ENCODE measurements around the gene CFAP299. TPM values are rescaled to one million over a fixed set of nuclear protein-coding genes. Genes with fewer than 3 reads are reported as not detected.
"Not testable (repeated sequence)": the region's sequence is repeated elsewhere in the genome, so short reads cannot be mapped to it uniquely, and the experiment has no call there.

The CFAP299 gene
- polyA plus RNA-seq, 1 experiment, result 3.3 TPM

DNA sequence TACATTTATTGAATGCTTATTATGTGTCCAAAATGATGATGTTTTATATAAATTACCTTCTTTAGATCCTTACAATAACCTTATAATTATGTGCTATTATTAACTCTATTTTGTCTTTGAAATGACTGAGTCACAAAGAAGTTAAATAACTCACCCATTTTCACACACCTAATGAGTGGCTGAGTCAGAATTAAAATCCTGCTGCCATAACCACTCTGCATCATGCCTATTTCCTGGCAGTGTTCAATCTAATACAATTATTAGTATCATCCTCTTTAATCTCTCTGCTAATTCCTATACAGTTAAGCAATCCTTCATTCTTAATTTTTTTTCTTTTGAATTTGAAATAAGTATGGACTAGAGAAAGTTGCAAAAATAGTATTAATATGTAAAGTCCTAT lies 342.9 kb downstream of the CFAP299 start:
- TF ChIP-seq, protein P1, sequence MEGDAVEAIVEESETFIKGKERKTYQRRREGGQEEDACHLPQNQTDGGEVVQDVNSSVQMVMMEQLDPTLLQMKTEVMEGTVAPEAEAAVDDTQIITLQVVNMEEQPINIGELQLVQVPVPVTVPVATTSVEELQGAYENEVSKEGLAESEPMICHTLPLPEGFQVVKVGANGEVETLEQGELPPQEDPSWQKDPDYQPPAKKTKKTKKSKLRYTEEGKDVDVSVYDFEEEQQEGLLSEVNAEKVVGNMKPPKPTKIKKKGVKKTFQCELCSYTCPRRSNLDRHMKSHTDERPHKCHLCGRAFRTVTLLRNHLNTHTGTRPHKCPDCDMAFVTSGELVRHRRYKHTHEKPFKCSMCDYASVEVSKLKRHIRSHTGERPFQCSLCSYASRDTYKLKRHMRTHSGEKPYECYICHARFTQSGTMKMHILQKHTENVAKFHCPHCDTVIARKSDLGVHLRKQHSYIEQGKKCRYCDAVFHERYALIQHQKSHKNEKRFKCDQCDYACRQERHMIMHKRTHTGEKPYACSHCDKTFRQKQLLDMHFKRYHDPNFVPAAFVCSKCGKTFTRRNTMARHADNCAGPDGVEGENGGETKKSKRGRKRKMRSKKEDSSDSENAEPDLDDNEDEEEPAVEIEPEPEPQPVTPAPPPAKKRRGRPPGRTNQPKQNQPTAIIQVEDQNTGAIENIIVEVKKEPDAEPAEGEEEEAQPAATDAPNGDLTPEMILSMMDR (IDR thresholded peaks at IDR 0.05; ENCODE audit: insufficient read depth, low read depth, low read length), result no peak
- Histone ChIP-seq H3K4me3 (ENCODE audit: low read depth, low read length) (no peak overlapping the region), H3K36me3 (ENCODE audit: control insufficient read depth, insufficient read depth, low read length) (no peaks in the 10 kb centered on the region), H3K27me3 (ENCODE audit: control insufficient read depth, insufficient read depth, low read length) (no peaks in the 10 kb centered on the region)
- ChIA-PET CTCF (no interaction called here), POLR2A (no interaction called here)
- DNase-seq (ENCODE audit: low read depth), result no peak

DNA sequence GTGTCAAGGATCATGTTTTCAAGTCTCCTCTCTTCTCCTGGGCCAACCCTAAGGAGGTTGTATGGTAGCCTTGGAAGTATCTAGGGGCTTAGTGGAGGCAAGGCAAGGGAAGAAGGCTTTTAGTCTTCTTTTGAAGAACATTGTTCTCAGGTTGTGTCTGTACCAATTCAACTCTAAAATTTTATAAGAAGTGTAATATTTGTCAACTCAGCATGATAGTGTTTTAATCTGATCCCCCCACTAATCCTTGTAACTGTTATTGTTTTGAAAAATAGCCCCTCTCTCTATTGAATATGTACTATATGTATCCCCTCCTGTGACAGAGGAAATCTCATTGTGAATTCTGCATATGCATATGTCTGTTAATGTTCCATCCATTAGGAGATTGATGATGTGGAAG lies 345.4 kb downstream of the CFAP299 start:
- Histone ChIP-seq H3K4me3 (ENCODE audit: low read depth, low read length) (no peak overlapping the region), H3K36me3 (ENCODE audit: control insufficient read depth, insufficient read depth, low read length) (no peaks in the 10 kb centered on the region), H3K27me3 (ENCODE audit: control insufficient read depth, insufficient read depth, low read length) (no peaks in the 10 kb centered on the region)
- no peak for DNase-seq (ENCODE audit: low read depth)
- ChIA-PET CTCF (interaction anchor here (0.6 kb wide), 1 partner anchor 25 kb away, joined by 3 read pairs; no protein-coding TSS in a partner anchor), POLR2A (no interaction called here)
- TF ChIP-seq, protein P1 (IDR thresholded peaks at IDR 0.05; ENCODE audit: insufficient read depth, low read depth, low read length), result no peak

DNA sequence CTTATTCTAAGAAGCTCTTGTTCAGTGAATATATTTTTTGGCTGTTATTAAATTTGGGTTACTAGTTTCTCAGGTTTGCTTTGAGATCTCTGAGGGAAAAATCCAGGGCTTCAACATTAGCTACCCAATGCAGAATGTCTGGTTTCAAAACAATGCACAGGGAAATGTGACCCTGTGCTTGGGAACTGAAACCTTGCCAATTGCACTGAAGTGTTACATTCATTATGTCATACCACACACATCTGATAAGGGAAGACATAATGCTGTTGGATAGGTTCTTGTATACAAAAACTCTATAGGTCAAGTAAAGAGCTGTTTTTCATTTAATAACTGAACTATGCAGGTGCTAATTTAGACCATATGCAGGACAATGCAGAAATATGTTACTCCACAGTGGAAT lies 349.7 kb downstream of the CFAP299 start:
- Histone ChIP-seq H3K4me3 (ENCODE audit: low read depth, low read length) (no peak overlapping the region), H3K36me3 (ENCODE audit: control insufficient read depth, insufficient read depth, low read length) (no peaks in the 10 kb centered on the region), H3K27me3 (ENCODE audit: control insufficient read depth, insufficient read depth, low read length) (no peaks in the 10 kb centered on the region)
- CTCF ChIA-PET, result no interaction called here
- POLR2A ChIA-PET, result no interaction called here
- no peak for DNase-seq (ENCODE audit: low read depth)
- TF ChIP-seq, protein P1 (IDR thresholded peaks at IDR 0.05; ENCODE audit: insufficient read depth, low read depth, low read length), result no peak

DNA sequence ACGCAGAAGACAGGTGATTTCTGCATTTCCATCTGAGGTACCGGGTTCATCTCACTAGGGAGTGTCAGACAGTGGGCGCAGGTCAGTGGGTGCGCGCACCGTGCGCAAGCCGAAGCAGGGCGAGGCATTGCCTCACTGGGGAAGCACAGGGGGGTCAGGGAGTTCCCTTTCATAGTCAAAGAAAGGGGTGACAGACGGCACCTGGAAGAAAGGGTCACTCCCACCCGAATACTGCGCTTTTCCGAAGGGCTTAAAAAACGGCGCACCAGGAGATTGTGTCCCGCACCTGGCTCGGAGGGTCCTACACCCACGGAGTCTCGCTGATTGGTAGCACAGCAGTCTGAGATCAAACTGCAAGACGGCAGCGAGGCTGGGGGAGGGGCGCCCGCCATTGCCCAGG lies 352.2 kb downstream of the CFAP299 start:
- DNase-seq (ENCODE audit: low read depth); POLR2A ChIA-PET; CTCF ChIA-PET; H3K4me3 ChIP-seq (ENCODE audit: low read depth, low read length); H3K36me3 ChIP-seq (ENCODE audit: control insufficient read depth, insufficient read depth, low read length); H3K27me3 ChIP-seq (ENCODE audit: control insufficient read depth, insufficient read depth, low read length): not testable (repeated sequence)

DNA sequence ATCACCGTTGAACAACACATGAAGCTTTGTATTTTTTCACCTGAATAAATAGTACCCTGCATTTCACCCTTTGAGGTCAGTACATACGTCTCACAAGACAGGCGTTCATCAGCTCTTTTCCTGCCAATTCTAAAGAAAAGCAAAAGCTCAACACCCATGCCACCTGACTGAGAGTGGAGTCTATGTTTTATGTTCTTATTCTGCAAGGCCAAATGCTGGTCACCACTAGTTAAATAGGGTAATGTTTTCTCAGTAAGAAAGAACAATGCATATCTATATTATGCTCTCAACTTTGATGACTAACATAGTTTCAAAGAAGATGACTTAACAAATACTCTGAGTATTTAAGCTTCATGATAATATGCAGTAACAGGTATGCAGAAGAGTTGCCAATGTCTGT lies 358.6 kb downstream of the CFAP299 start:
- Histone ChIP-seq H3K27me3 (ENCODE audit: control insufficient read depth, insufficient read depth, low read length) (no peaks in the 10 kb centered on the region), H3K36me3 (ENCODE audit: control insufficient read depth, insufficient read depth, low read length) (no peaks in the 10 kb centered on the region), H3K4me3 (ENCODE audit: low read depth, low read length) (no peak overlapping the region)
- DNase-seq (ENCODE audit: low read depth), result no peak
- POLR2A ChIA-PET, result no interaction called here
- TF ChIP-seq, protein P1 (IDR thresholded peaks at IDR 0.05; ENCODE audit: insufficient read depth, low read depth, low read length), result no peak
- CTCF ChIA-PET, result interaction anchor here (0.9 kb wide), 1 partner anchor 130 kb away, joined by 3 read pairs; no protein-coding TSS in a partner anchor

DNA sequence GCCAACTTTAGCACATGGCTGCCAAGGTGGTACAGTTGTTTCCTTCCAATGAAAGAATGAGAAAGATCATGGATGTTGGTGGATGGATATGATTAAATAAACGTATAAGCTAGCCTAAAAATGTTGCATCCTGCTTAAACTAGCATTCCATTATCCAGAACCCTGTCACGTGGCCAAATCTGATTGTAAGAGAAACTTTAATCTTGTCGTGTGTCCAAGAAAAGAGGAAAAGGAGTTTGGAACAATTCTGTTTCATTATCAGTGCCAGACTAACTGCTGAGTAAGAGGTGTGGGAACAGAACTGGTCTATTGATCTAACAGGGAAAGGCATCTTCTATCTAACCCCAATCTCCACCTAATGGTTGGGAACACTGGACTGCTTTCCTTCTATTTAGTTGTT lies 369.8 kb downstream of the CFAP299 start:
- TF ChIP-seq, protein P1 (IDR thresholded peaks at IDR 0.05; ENCODE audit: insufficient read depth, low read depth, low read length), result no peak
- ChIA-PET CTCF (no interaction called here), POLR2A (no interaction called here)
- H3K27me3 ChIP-seq (ENCODE audit: control insufficient read depth, insufficient read depth, low read length), result no peaks in the 10 kb centered on the region
- H3K36me3 ChIP-seq (ENCODE audit: control insufficient read depth, insufficient read depth, low read length), result no peaks in the 10 kb centered on the region
- no peak overlapping the region for H3K4me3 ChIP-seq (ENCODE audit: low read depth, low read length)
- no peak for DNase-seq (ENCODE audit: low read depth)

Data from BJ (cell line).